NOMO-1 treated with dmso at 0.1 percent for 144 hours (cell line): Measurements from ENCODE around the gene MAP4.
"Not testable (repeated sequence)": the region's sequence is repeated elsewhere in the genome, so short reads cannot be mapped to it uniquely, and the experiment has no call there.

ENCODE experiments used
- DNase-seq: peaks from one replicate; lab custom pipeline; 2025; ENCODE audit not compliant: unreplicated experiment; lab: John Stamatoyannopoulos, UW

Gene MAP4

GRCh38 chr3:48014358-48014757 lies 1.9 kb downstream of the MAP4 start:
- DNase-seq = no peak

GRCh38 chr3:48013288-48013980 lies 2.8 kb downstream of the MAP4 start:
- DNase-seq = no peak

GRCh38 chr3:48012659-48013058 lies 3.6 kb downstream of the MAP4 start:
- no peak for DNase-seq

GRCh38 chr3:48008066-48008465 lies 8.2 kb downstream of the MAP4 start:
- DNase-seq = not testable (repeated sequence)

- DNase-seq = not testable (repeated sequence)
Measured at GRCh38 chr3:48007361-48007760, 8.9 kb downstream of the MAP4 start.

- DNase-seq = not testable (repeated sequence)
Measured at GRCh38 chr3:48006794-48007193, 9.4 kb downstream of the MAP4 start.

- DNase-seq = no peak
Measured at GRCh38 chr3:48004694-48005093, 11.5 kb downstream of the MAP4 start.

GRCh38 chr3:48002787-48003186 lies 13.4 kb downstream of the MAP4 start:
- no peak for DNase-seq

- DNase-seq = no peak
Measured at GRCh38 chr3:48001991-48002390, 14.2 kb downstream of the MAP4 start.

- no peak for DNase-seq
Measured at GRCh38 chr3:48000212-48000611, 16.0 kb downstream of the MAP4 start.

GRCh38 chr3:47996440-47996839 lies 19.8 kb downstream of the MAP4 start:
- no peak for DNase-seq

GRCh38 chr3:47994180-47994579 lies 22.0 kb downstream of the MAP4 start:
- DNase-seq = no peak

GRCh38 chr3:47991341-47991740 lies 24.9 kb downstream of the MAP4 start:
- no peak for DNase-seq

GRCh38 chr3:47989981-47990440 lies 26.2 kb downstream of the MAP4 start:
- peak; percentile 58 for DNase-seq

- DNase-seq = no peak
Measured at GRCh38 chr3:47985381-47985780, 30.8 kb downstream of the MAP4 start.

GRCh38 chr3:47984075-47984728 lies 32.0 kb downstream of the MAP4 start:
- no peak for DNase-seq

GRCh38 chr3:47980795-47981194 lies 35.4 kb downstream of the MAP4 start:
- no peak for DNase-seq

GRCh38 chr3:47979070-47979469 lies 37.1 kb downstream of the MAP4 start:
- no peak for DNase-seq

GRCh38 chr3:47978386-47978785 lies 37.8 kb downstream of the MAP4 start:
- DNase-seq = no peak

- DNase-seq = no peak
Measured at GRCh38 chr3:47976135-47976732, 40.0 kb downstream of the MAP4 start.

- DNase-seq = no peak
Measured at GRCh38 chr3:47974974-47975470, 41.2 kb downstream of the MAP4 start.

- no peak for DNase-seq
Measured at GRCh38 chr3:47971081-47971480, 45.1 kb downstream of the MAP4 start.
